ENCODE measurements around the gene STK32A. TPM values are rescaled to one million over a fixed set of nuclear protein-coding genes. Genes with fewer than 3 reads are reported as not detected.

STK32A gene
- total RNA-seq, 2 experiments from 2014 or later, result not detected

DNA sequence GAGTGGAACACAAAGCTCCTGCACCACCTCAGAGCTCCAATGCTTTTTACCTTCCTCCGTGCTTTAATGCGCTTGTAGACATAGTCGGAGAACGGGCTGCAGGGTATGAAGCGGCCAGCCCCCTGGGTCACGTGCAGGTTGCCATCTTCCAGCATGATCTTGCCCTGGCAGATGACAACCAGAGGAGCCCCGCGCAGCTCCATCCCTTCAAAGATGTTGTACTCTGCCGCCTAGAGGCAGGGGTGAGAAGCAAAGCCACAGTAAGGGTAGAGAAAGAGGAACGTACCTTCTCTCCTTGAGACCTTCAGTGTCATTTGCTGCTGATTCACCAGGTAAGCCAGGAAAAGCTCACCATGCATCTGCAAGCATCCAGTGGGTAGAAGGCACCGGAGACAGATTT lies 162.8 kb downstream of the STK32A start:
- no peak overlapping the region for H3K4me3 Mint-ChIP-seq
- no peaks in the 10 kb centered on the region for H3K36me3 Mint-ChIP-seq
- no peaks in the 10 kb centered on the region for H3K9me3 Mint-ChIP-seq
- DNase-seq (no peak), ATAC-seq (ENCODE audit: low read depth) (no peak)
- H3K4me1 Mint-ChIP-seq, result no peaks in the 10 kb centered on the region
- H3K27me3 Mint-ChIP-seq, result no peaks in the 10 kb centered on the region
- no peak overlapping the region for H3K27ac Mint-ChIP-seq
- POLR2A ChIA-PET, result no interaction called here

DNA sequence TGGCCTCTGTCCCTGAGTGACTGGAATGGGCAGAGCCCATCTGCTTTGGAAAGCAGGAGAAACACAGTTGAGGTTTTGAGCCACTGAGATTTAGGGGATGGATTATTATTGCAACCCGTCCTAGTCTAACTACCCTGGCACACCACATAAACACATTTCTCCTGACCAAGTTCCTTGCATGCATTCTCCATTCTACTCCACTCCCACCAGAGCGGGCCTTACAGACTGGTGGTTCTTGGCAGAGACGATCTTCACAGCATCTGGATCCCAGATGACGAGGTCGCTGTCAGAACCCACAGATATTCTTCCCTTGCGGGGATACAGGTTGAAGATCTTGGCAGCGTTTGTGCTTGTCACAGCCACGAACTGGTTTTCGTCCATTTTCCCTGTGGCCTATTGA lies 164.0 kb downstream of the STK32A start:
- no peaks in the 10 kb centered on the region for H3K27me3 Mint-ChIP-seq
- H3K4me3 Mint-ChIP-seq, result no peak overlapping the region
- no peaks in the 10 kb centered on the region for H3K9me3 Mint-ChIP-seq
- no peak overlapping the region for H3K27ac Mint-ChIP-seq
- POLR2A ChIA-PET, result no interaction called here
- no peak for ATAC-seq (ENCODE audit: low read depth)
- no peaks in the 10 kb centered on the region for H3K36me3 Mint-ChIP-seq
- DNase-seq, result no peak
- no peaks in the 10 kb centered on the region for H3K4me1 Mint-ChIP-seq

DNA sequence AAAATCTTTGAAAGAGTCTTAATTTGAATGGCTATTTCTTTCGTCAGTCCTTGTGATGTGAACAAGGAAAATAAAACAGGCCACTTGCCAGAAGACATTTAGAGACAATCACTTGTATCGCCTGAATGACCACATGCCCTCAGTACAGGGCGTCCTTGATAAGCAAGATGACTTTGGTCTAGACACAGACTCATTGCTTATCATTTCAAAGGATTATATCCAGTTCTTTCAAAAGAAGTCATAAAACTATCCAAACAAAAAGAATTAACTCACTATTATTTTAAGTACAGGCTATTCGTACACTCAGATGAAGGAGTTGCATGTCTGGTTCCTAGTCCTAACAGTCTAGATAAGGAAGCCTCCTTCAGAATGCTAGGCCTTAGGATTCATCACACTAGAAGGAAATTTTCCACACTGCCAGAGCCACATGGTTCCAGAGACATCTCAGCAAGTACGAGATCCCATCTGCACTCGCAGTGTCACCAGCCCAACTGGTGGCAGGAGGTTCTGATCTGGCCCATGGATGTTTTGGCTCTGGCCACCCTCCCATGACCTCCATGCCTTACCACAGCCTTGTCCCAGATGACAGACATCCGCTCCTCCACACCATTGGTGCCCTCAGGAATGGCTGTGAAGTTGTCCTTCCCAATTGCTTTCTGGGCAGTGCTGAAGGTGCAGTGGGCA lies 165.4 kb downstream of the STK32A start:
- H3K27me3 Mint-ChIP-seq, result no peaks in the 10 kb centered on the region
- ATAC-seq (ENCODE audit: low read depth), result no peak
- no peak for DNase-seq
- H3K4me3 Mint-ChIP-seq, result no peak overlapping the region
- POLR2A ChIA-PET, result no interaction called here
- H3K9me3 Mint-ChIP-seq, result no peaks in the 10 kb centered on the region
- no peak overlapping the region for H3K27ac Mint-ChIP-seq
- H3K36me3 Mint-ChIP-seq, result no peaks in the 10 kb centered on the region
- H3K4me1 Mint-ChIP-seq, result no peaks in the 10 kb centered on the region

DNA sequence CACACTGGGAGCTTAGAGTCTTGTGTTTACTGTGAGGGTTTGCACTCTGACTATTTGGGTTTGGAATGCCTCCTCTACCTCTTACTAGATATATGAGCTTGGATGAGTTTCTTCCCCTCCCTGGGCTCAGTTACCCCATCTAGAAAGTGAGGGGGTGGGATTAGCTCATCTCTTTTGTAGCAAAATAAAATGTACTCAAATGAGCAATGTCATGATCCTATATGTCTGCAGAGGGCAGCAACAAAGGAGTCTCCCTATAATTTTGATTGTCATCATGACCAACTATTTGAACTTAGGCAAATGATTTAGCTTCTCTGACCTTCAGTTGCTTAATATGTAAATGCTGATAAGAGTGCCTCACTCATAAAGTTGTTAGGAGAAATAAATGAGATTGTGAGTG lies 166.1 kb downstream of the STK32A start:
- H3K27me3 Mint-ChIP-seq, result no peaks in the 10 kb centered on the region
- H3K27ac Mint-ChIP-seq, result no peak overlapping the region
- no peak for ATAC-seq (ENCODE audit: low read depth)
- no peaks in the 10 kb centered on the region for H3K36me3 Mint-ChIP-seq
- POLR2A ChIA-PET, result no interaction called here
- no peaks in the 10 kb centered on the region for H3K9me3 Mint-ChIP-seq
- H3K4me1 Mint-ChIP-seq, result no peaks in the 10 kb centered on the region
- no peak for DNase-seq
- no peak overlapping the region for H3K4me3 Mint-ChIP-seq

DNA sequence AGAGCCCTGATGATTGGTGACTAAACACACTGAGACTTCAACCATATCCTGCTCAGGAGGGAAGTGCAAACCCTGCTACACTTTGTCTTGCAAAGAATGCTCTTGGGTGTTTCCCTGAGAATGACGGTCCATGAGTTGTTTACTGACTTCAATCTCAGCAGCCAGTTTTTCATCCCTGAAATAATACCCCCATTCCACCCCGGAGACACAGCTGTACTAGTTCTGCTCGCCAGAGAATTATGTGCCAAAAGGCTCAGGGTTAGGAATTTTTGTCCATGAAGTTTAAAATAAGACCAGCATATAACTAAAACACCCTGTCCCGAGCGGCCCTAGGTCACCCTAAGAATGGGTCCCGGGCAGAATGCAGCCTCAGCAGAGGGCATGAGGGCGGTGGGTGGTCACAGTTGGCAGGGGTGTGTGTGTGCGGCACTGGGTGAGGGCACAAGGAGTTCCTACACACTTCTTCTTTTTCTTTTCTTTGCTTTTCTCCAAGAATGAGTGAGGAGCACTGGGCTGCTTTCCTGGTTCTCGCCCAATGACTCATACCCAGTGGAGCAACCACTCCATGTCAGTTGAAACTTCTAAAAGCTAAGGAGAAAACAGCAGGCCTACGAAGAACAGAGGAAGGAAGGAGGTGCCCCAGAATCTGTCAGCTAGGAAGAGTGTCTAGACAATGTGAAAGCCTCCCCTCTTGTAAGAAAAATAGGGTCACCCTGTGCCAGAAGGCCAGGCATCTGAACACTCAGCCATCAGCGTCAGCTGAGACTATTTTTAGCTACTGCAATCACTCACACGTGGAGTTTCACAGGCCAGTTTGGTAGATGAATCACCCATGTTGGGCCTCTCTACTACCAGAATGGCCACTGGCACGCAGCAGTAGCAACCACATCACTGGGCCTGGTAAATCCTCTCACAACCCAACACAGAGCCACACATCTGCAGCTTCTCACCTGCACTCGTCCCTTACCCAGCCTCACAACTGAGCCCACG lies 169.1 kb downstream of the STK32A start:
- no peak overlapping the region for H3K4me3 Mint-ChIP-seq
- no peaks in the 10 kb centered on the region for H3K36me3 Mint-ChIP-seq
- no peak for DNase-seq
- POLR2A ChIA-PET, result no interaction called here
- ATAC-seq (ENCODE audit: low read depth), result no peak
- H3K4me1 Mint-ChIP-seq, result no peaks in the 10 kb centered on the region
- no peaks in the 10 kb centered on the region for H3K9me3 Mint-ChIP-seq
- H3K27ac Mint-ChIP-seq, result no peak overlapping the region
- H3K27me3 Mint-ChIP-seq, result no peaks in the 10 kb centered on the region

DNA sequence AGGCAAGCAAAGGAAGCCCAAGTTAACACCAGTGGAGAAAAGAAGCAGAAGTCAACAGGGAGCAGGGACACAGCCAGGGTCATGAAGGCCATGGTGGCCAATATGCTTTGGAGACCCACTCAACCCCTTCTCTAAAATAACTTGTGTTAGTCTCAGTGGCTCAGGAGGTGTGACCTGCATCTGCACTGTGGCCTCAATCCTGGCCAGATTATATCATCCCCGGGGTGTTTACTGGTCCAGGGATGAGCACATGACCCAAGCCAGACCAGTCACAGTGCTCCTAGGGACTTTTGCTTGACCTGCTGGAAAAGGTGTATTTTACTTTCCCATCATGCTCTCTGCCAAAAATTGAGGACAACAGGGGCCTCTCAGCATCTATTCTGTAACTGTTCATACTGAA lies 169.9 kb downstream of the STK32A start:
- no peak for DNase-seq
- ATAC-seq (ENCODE audit: low read depth), result no peak
- Mint-ChIP-seq H3K36me3 (no peaks in the 10 kb centered on the region), H3K9me3 (no peaks in the 10 kb centered on the region), H3K4me1 (no peaks in the 10 kb centered on the region), H3K27me3 (no peaks in the 10 kb centered on the region), H3K4me3 (no peak overlapping the region), H3K27ac (no peak overlapping the region)
- POLR2A ChIA-PET, result no interaction called here

DNA sequence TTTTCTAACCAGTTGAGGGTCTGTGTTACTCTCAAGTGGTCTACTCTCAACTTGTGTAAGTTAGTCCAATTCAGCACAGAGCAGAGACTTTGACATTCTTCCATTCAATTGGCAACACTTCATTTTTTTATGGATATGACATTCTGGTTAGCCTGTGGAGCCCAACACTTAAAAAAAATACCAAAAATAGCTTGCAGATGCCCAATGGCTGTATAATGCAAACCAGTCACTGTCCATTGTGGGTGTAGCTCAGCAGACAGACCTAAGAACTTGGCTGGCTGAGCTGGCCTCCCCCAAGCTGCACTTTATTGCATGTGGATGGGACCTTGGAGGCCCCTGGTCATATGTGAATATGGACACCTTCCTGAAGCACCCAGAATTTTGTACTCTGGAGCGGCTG lies 171.8 kb downstream of the STK32A start:
- Mint-ChIP-seq H3K4me1 (no peaks in the 10 kb centered on the region), H3K36me3 (no peaks in the 10 kb centered on the region), H3K4me3 (no peak overlapping the region), H3K27ac (no peak overlapping the region), H3K27me3 (no peaks in the 10 kb centered on the region), H3K9me3 (no peaks in the 10 kb centered on the region)
- ATAC-seq (ENCODE audit: low read depth) (no peak), DNase-seq (no peak)
- POLR2A ChIA-PET, result no interaction called here

DNA sequence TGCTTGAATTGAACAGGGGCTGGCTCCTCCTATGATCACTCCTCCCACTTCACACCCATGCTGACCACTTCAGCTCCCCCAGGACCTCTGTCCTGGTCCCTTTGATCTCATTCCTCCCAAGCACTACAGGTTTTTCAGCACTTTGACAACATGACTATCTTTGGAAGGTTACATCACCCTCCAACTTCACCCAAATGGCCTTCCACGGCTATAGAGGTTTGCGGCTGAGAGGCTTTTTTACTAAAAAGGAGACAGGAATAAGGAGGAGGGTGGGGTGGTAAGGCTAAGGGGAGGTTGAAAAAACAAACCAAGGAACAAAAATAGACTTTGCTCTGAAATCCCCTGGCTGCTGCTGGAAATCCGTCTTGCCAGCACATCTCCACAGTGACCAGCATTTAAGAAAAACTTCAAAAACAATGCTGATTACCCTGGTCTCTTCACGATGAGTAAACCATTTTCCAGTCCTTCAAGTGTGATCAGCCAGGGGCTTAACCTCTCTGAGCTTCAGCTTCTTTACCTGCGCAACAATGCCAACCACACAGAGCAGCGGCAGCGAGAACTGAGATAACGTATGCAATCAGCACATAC lies 172.4 kb downstream of the STK32A start:
- no peaks in the 10 kb centered on the region for H3K9me3 Mint-ChIP-seq
- ATAC-seq (ENCODE audit: low read depth), result no peak
- no peaks in the 10 kb centered on the region for H3K4me1 Mint-ChIP-seq
- H3K4me3 Mint-ChIP-seq, result no peak overlapping the region
- H3K27ac Mint-ChIP-seq, result no peak overlapping the region
- no peak for DNase-seq
- H3K27me3 Mint-ChIP-seq, result peaks cover 2% of the 10 kb centered on the region
- POLR2A ChIA-PET, result no interaction called here
- no peaks in the 10 kb centered on the region for H3K36me3 Mint-ChIP-seq

DNA sequence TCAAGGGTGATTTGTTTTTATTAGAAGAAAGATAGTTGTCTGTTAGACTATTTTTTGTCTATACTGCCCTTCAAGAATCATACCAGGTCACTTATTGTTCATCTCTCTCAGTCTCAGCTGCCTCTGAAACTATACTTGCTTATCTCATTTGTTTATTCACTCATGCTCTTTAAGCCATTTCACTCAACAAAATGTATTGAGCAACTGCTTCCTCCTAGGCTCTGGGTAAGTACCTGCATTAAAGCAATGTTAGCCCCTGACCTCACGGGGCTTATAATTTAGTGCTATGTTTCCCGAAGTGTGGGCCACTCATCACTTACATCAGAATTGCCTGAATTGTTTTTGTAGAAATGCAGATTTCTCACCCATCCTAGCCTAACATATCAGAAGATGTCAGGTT lies 174.2 kb downstream of the STK32A start:
- no peak overlapping the region for H3K4me3 Mint-ChIP-seq
- no peak overlapping the region for H3K27ac Mint-ChIP-seq
- POLR2A ChIA-PET, result no interaction called here
- H3K4me1 Mint-ChIP-seq, result no peaks in the 10 kb centered on the region
- no peak for DNase-seq
- peaks cover 2% of the 10 kb centered on the region for H3K27me3 Mint-ChIP-seq
- ATAC-seq (ENCODE audit: low read depth), result no peak
- H3K9me3 Mint-ChIP-seq, result no peaks in the 10 kb centered on the region
- no peaks in the 10 kb centered on the region for H3K36me3 Mint-ChIP-seq

DNA sequence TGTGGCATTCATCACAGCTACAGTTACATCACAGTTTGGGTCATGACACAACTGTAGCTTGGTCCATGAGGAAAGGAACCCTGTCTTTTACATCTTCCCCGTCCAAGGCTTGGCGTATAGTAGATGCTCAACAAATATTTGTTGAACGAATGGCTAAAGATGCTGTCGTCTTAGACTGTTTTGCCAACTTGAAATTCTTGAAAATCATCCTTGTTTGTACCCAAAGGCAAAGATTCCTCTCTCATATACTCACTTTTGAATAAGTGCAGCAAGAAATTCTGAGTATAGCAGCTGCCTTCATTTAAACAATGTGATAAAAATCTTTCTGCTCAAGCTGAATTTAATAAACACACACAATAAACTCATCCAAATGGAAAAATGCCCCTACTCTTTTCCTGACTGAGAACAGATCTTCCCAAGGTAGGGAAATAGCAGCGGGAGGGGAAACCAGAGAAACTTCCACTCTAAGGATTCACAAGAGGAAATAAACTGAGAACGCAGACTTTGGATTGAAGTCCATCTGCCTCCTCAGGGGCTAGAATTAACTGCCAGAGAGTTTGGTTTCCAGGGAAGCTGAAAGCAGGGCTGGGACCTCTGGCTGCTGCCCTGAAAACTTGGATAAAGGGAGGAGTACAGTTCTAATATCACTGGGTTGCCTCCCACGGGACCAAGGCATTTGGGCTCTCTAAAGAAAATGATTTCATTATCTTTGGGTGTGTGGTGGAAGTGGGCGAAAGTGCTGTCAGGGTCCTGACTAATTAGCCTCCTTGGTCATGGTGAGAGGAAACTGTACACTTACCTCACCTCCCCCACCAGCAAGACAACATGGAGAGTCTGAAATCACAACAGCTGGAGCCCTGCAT lies 175.9 kb downstream of the STK32A start:
- Mint-ChIP-seq H3K9me3 (no peaks in the 10 kb centered on the region), H3K4me3 (no peak overlapping the region), H3K27ac (no peak overlapping the region), H3K36me3 (no peaks in the 10 kb centered on the region), H3K4me1 (no peaks in the 10 kb centered on the region), H3K27me3 (peaks cover 2% of the 10 kb centered on the region)
- POLR2A ChIA-PET, result no interaction called here
- DNase-seq (no peak), ATAC-seq (ENCODE audit: low read depth) (no peak)

DNA sequence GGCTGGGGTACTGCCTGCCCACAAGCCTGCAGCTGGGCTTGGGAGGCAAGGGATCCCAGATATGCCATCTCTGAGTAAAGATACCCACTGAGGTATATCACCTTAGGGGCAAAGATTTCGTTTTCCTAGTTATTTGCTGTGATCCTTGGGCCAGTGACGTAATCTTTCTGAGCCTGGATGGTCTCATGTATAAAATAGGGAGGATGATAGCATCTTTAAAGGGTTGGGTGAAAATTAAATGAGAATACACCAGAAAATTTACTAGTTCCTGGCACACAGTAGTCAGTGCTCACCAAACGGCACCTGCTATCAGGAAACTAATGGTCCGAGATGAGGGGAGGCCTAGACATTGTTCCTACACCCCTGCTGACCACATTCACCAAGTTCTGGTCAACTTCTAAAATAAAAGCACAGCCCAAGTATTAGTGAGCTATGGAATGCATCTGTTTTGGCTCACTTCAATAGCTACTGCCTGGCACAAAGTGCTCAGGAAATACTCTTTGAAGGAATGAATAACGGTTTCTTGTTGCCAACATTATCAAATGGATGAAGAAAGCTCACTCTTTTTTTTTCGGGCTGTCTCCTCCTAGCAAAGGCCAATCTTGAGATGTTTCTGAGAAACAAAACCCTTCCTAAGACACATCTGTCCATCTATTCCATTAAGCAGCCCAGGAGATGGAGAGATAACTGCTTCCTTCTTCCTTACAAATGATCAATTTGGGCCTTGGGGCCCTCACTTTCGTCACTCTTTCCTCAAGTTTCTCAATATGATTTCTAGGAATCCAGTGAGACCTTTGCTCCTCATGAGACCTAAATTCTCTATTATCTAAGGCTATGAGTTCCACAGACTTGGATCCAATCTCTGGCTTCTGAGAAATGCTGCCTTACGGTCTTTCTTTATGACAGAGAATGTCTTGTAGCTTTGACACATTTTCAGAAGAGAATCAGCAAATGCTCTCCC lies 176.8 kb downstream of the STK32A start:
- no peak overlapping the region for H3K4me3 Mint-ChIP-seq
- peaks cover 2% of the 10 kb centered on the region for H3K27me3 Mint-ChIP-seq
- DNase-seq (no peak), ATAC-seq (ENCODE audit: low read depth) (no peak)
- no peaks in the 10 kb centered on the region for H3K36me3 Mint-ChIP-seq
- H3K27ac Mint-ChIP-seq, result no peak overlapping the region
- POLR2A ChIA-PET, result no interaction called here
- no peaks in the 10 kb centered on the region for H3K4me1 Mint-ChIP-seq
- H3K9me3 Mint-ChIP-seq, result no peaks in the 10 kb centered on the region

DNA sequence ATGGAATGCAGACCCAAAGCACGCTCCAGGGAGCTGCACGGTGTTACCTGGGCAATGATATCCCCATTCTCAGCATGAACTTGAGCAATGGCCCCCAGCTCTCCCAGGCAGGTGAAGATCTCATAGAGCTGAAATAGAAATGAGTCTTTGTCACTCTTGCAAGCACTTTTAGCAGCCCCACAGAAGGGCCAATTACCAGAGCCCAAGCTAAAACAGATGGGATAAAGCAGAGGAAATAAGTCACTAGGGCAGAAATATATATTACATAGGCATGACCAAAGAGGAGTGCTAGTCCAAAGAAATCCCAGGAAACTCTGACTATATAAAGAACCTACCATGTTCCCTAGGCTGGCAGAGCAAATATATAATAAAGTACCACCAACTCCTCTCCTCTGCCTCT lies 177.7 kb downstream of the STK32A start:
- ATAC-seq (ENCODE audit: low read depth), result no peak

More for the DNA sequence above, 177.7 kb downstream of the STK32A start:
- POLR2A ChIA-PET, result no interaction called here
- H3K4me1 Mint-ChIP-seq, result no peaks in the 10 kb centered on the region
- no peak overlapping the region for H3K4me3 Mint-ChIP-seq
- no peak for DNase-seq
- no peaks in the 10 kb centered on the region for H3K9me3 Mint-ChIP-seq
- H3K27me3 Mint-ChIP-seq, result peaks cover 2% of the 10 kb centered on the region
- peak overlapping the region; percentile 56 for H3K27ac Mint-ChIP-seq
- no peaks in the 10 kb centered on the region for H3K36me3 Mint-ChIP-seq
